ENCODE measurements around the gene TMEM198. TPM values are rescaled to one million over a fixed set of nuclear protein-coding genes. Genes with fewer than 3 reads are reported as not detected.

Gene TMEM198
- total RNA-seq, 4 donors from 2014 or later, result 1.9 to 6.2 (median 2.9) TPM

DNA sequence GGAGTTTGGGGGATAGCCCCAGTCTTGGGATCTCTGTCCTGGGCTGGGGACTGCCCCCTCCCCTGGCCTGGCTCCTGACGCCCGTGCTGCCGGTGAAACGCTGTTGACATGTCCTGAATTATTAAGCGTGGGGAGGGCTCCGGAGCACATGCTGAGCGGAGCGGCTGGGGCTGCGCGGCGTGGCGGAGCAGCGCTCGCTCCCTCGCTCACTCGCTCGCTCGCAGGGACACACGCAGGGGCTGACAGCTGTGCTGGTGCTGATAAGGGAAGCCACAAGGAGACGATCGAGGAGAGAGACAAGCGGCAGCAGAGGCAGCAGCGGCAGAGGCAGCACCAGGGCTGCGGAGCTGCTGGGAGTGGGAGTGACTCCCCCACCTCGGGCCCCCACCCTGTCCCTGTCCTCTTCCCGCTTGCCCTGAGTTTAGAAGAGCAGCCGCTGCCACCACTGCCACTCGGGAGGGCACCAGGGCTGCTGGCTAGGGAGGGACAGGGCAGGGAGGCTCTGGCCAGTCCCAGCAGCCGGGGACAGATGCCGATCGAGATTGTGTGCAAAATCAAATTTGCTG, 29.5 kb upstream of the TMEM198 start, which contains the start of gene ASIC4:
ASIC4 (plus strand) TSS at position 287 of the 566 bp plus-strand sequence; CDS start at position 530, 243 bp downstream.
- ATAC-seq (ENCODE audit: low FRiP score), result no peak

DNA sequence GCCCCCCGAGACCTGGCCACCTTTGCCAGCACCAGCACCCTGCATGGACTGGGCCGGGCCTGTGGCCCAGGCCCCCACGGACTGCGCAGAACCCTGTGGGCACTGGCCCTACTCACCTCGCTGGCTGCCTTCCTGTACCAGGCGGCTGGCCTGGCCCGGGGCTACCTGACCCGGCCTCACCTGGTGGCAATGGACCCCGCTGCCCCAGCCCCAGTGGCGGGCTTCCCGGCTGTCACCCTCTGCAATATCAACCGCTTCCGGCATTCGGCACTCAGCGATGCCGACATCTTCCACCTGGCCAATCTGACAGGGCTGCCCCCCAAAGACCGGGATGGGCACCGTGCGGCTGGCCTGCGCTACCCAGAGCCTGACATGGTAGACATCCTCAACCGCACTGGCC, 29.0 kb upstream of the TMEM198 start:
- TF ChIP-seq, protein P1, sequence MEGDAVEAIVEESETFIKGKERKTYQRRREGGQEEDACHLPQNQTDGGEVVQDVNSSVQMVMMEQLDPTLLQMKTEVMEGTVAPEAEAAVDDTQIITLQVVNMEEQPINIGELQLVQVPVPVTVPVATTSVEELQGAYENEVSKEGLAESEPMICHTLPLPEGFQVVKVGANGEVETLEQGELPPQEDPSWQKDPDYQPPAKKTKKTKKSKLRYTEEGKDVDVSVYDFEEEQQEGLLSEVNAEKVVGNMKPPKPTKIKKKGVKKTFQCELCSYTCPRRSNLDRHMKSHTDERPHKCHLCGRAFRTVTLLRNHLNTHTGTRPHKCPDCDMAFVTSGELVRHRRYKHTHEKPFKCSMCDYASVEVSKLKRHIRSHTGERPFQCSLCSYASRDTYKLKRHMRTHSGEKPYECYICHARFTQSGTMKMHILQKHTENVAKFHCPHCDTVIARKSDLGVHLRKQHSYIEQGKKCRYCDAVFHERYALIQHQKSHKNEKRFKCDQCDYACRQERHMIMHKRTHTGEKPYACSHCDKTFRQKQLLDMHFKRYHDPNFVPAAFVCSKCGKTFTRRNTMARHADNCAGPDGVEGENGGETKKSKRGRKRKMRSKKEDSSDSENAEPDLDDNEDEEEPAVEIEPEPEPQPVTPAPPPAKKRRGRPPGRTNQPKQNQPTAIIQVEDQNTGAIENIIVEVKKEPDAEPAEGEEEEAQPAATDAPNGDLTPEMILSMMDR (IDR thresholded peaks at IDR 0.05), result no peak
- no peak for ATAC-seq (ENCODE audit: low FRiP score)

More for the DNA sequence above, 29.5 kb upstream of the TMEM198 start, which contains the start of gene ASIC4:
- TF ChIP-seq, protein P1 (IDR thresholded peaks at IDR 0.05), result no peak
- no peak for DNase-seq (ENCODE audit: low spot score)

DNA sequence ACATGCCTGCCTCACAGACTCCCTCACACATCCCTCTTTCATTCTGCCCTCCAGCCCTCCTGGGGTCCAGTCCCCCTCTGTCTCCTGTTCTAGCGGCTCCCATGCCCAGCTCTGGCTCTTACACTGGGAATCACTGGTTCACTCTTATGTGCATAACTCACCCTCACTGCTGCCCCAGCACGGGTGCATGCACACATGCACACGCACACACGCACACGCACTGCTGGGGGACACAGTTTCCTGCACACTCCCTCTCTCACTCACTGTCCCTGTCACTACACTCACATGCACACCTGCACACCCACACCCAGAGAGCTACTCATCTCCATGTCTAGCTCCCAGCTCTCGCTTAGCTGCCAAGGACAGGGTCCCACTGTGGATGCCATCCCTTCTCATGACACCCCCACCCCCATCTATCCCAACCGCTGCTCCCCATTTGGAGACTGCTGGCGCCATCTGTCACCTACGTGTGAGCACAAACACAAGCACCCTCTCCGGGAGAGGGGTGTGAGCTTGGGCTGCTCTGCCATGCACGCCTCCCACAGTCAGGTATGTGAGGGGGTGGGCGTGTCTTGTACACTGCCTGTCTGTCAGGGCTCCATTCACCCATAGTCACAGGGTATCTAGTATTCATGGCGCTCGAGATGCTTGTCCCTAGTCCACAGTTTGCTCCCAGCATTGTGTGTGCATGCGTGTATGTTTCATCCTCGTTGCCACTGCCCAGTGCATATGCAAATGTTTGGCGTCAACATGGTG, 27.8 kb upstream of the TMEM198 start:
- TF ChIP-seq, protein P1 (IDR thresholded peaks at IDR 0.05), result no peak
- no peak for ATAC-seq (ENCODE audit: low FRiP score)
- DNase-seq (ENCODE audit: low spot score), result no peak

More for the DNA sequence above, 29.0 kb upstream of the TMEM198 start:
- no peak for DNase-seq (ENCODE audit: low spot score)

DNA sequence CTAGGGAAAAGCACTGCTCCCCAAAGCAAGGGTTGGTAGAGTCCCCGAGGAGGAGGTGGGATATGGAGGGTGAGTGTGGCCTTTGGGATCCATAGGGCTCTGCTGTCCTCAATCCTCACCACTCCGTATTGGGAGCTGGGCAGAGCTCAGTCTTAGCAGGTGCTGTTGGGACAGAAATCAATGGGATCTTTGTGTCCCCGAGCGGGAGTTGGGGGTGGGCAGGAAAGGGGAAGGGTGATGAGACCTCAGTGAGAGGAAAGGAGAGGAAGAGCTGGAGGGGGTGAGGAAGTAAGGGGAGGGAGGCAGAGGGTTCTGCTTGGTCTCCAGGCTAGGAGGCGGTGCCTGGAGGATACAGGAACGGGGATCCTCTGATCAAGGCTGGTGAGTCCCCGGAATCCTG, 26.9 kb upstream of the TMEM198 start:
- ATAC-seq (ENCODE audit: low FRiP score) (no peak), DNase-seq (ENCODE audit: low spot score) (no peak)
- TF ChIP-seq, protein P1 (IDR thresholded peaks at IDR 0.05), result no peak

DNA sequence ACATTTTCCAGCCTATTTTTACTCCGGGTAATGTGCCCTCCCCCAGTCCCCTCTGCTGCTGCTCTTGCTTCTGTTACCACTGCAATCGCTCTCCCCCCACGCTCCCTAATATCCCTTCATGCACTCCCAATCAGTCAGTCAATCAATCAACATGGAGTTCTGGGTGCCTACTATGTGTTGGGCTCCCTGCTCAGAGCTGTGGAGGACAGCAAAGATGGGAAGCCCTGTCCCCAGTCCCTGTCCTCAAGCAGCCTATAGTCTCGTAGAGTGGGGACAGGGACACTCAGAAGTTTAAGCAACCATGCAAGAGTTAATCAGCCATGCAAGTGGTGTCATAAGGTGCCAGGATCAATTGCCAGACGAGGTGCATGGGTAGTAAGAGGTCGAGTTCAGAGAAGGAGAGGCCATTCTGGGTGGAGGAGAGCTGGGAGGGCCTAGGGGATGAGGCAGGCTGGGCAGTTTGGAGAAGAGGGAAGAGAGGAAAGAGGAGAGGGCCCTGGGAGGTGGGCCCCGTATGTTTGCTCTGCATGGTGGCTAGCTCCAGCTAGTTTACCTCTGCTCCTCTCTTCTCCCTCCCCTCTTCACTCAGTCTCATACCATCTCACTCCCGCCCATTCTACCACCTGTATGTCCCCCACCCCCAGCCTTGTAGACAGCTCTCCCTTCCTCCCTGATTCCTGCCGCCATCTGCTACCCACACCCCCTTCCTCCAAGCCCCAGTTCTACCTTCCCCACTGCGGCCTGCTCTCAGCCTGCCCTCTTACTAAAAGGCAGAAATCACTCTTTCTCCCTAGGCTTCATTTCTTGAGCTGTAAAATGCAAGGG, 25.7 kb upstream of the TMEM198 start:
- TF ChIP-seq, protein P1 (IDR thresholded peaks at IDR 0.05), result no peak
- DNase-seq (ENCODE audit: low spot score) (no peak), ATAC-seq (ENCODE audit: low FRiP score) (no peak)

DNA sequence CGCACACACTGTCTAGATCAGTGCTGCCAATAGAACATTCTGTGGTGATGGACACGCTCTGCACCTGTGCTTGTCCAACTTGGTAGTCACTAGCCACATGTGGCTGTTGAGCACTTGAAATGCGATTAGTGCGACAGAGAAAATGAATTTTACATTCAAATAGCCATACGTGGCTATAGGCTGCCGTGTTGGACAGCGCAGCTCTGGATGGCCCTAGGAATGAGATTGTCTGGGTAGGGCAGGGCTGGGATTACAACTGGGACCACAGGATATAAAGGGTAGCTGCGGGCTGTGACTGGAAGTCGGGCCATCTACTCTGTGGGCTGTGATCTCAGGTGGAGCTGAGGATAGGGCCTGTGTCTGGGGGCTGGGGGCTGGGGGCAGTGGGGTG, 24.3 kb upstream of the TMEM198 start:
- TF ChIP-seq, protein P1 (IDR thresholded peaks at IDR 0.05), result no peak
- ATAC-seq (ENCODE audit: low FRiP score) (no peak), DNase-seq (ENCODE audit: low spot score) (no peak)
